Measurements from ENCODE around the gene GMDS.

Gene GMDS

DNA sequence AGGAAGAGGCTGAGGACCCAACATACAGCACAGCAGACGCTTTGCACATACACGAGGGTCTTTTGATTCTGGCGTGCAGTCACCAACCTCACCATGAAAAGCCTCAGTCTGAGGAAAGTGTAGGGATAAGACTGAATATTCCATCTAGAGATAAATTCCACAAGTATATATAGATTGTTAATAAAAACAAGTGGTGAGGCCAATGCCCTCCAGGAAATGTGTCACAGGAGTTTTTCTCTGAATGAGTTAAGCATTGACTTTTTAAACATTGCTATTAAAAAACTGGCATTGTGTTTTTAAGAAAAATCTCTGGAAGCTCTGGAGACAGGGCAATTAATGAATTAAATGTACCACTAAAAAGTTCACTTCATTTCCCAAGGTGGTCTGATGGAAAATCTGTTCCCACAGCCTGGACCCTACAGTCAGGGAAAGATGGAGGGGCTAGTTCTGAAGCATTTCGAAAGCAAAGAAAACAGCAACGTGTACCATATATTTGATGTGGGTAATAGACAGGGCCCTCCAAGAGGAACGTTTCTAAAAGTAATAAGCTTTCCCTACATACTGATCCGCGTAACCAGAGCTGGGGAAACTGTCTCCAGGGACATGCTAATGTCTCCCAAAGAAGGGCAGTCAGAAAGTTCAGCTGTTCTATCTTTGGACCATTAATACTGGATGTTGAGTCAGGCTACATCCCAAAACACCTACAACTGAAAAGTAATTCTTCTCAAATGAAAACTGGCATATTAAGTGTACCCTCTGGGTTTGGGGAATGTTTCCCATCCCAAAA, 334.6 kb downstream of the GMDS start:
- H3K36me3 Mint-ChIP-seq (ENCODE audit: low read depth), result peaks cover 12% of the 10 kb centered on the region
- no peaks in the 10 kb centered on the region for H3K4me1 Mint-ChIP-seq
- DNase-seq (no peak), ATAC-seq (no peak)
- no peaks in the 10 kb centered on the region for H3K27me3 Mint-ChIP-seq
- H3K4me3 Mint-ChIP-seq, result no peak overlapping the region
- no peak overlapping the region for H3K27ac Mint-ChIP-seq
- H3K9me3 Mint-ChIP-seq, result no peaks in the 10 kb centered on the region

DNA sequence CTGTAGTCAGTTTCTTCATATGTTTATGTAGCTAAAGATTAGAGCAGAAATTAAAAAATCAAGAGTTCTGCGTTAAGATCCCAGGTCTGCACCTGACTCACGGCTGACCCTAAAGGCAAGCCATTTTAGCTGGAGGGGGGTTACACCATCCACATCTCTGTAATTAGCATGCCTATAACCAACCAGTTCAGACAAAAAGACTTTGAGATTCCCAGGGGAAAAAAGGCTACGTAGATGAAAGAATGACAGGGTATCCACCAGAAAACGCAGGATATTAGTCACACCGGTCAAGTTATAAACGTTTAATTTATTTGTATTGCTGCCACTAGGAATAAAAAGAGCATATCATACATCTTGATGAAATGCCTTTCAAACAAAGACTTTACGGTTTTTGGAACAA, 336.6 kb downstream of the GMDS start:
- H3K27me3 Mint-ChIP-seq, result no peaks in the 10 kb centered on the region
- H3K27ac Mint-ChIP-seq, result no peak overlapping the region
- H3K36me3 Mint-ChIP-seq (ENCODE audit: low read depth), result peaks cover 11% of the 10 kb centered on the region
- no peaks in the 10 kb centered on the region for H3K4me1 Mint-ChIP-seq
- no peak overlapping the region for H3K4me3 Mint-ChIP-seq
- ATAC-seq, result no peak
- H3K9me3 Mint-ChIP-seq, result no peaks in the 10 kb centered on the region
- no peak for DNase-seq

DNA sequence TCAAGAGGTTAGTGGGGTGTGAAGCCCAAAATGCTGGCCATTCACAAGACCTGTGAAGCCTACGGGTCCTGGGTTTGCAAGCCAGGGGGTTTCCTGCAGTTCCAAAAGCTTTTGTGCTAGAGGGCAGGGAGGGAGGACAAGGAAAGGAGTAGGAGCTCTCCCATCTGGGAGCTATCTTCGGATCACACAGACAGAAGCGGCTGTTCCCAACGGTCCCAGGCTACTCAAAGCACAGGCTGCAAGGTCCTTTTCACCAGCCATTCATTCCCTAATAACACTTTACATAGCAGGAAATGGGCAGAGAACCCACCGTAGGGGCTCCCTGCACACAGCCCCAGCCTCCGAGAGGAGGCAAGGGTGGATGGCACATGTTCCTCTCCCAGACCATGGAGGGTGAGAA, 338.8 kb downstream of the GMDS start:
- ATAC-seq (no peak), DNase-seq (no peak)
- no peak overlapping the region for H3K27ac Mint-ChIP-seq
- H3K36me3 Mint-ChIP-seq (ENCODE audit: low read depth), result peaks cover 11% of the 10 kb centered on the region
- no peak overlapping the region for H3K4me3 Mint-ChIP-seq
- H3K27me3 Mint-ChIP-seq, result no peaks in the 10 kb centered on the region
- H3K4me1 Mint-ChIP-seq, result no peaks in the 10 kb centered on the region
- no peaks in the 10 kb centered on the region for H3K9me3 Mint-ChIP-seq

DNA sequence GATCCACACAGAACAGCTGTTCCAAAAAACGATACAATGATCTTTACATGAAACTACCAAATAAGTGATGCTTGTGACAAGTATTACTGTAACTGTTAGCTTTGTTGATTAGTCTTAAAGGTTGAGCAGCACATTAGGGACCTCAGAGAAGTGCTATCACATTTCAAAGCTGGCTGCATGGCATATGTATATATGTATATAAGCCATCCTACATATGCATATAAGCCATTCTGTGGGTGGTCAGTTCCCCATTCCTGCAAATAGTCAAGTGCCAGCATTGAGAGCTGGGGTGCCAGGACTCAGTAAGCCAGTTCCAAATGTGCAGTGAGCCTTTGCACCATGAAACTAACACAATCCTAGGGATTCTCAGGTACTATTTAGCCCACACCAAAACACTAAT, 339.4 kb downstream of the GMDS start:
- no peaks in the 10 kb centered on the region for H3K4me1 Mint-ChIP-seq
- no peaks in the 10 kb centered on the region for H3K9me3 Mint-ChIP-seq
- no peak overlapping the region for H3K27ac Mint-ChIP-seq
- H3K27me3 Mint-ChIP-seq, result no peaks in the 10 kb centered on the region
- peaks cover 11% of the 10 kb centered on the region for H3K36me3 Mint-ChIP-seq (ENCODE audit: low read depth)
- H3K4me3 Mint-ChIP-seq, result no peak overlapping the region
- ATAC-seq (no peak), DNase-seq (no peak)

DNA sequence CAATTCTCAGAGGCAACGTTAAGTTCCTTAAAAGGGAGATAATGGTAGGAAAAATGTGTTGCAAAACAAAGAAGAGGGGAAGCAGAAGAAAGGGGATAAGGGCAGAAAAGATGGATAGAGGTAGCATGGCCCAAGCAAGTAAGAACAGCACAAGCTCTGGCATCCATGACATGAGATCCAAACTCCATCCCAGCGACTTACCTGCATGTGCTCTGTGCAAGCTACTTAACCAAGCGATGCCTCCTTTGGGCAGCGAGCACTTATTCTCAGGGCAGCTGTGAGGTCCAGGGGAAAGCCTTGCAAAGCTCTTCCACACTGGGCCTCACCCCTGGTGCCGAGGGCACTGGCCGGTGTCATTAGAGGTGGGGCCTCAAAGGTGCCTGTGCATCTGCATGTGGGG, 340.5 kb downstream of the GMDS start:
- no peak for DNase-seq
- no peaks in the 10 kb centered on the region for H3K4me1 Mint-ChIP-seq
- no peak overlapping the region for H3K27ac Mint-ChIP-seq
- peaks cover 11% of the 10 kb centered on the region for H3K36me3 Mint-ChIP-seq (ENCODE audit: low read depth)
- H3K27me3 Mint-ChIP-seq, result no peaks in the 10 kb centered on the region
- no peaks in the 10 kb centered on the region for H3K9me3 Mint-ChIP-seq
- ATAC-seq, result no peak
- H3K4me3 Mint-ChIP-seq, result no peak overlapping the region

DNA sequence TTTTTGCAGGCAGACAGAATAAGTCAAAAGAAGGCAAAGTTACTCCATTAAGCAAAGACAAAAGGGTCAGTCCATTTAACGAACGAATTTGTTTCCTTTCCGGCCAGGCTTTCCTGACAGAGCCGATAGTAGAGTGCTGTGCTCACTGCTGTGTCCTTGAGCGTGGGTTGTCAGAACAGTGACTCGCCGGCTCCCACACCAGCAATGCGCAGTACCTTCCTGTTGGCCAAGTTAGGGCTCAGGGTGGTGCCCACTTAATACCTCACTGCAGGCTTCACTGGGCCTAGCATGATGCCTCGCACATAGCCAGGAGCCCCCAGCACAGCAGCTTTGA, 341.0 kb downstream of the GMDS start:
- H3K27ac Mint-ChIP-seq, result no peak overlapping the region
- no peaks in the 10 kb centered on the region for H3K4me1 Mint-ChIP-seq
- ATAC-seq (no peak), DNase-seq (no peak)
- no peaks in the 10 kb centered on the region for H3K27me3 Mint-ChIP-seq
- H3K9me3 Mint-ChIP-seq, result no peaks in the 10 kb centered on the region
- H3K36me3 Mint-ChIP-seq (ENCODE audit: low read depth), result peaks cover 9% of the 10 kb centered on the region
- no peak overlapping the region for H3K4me3 Mint-ChIP-seq

DNA sequence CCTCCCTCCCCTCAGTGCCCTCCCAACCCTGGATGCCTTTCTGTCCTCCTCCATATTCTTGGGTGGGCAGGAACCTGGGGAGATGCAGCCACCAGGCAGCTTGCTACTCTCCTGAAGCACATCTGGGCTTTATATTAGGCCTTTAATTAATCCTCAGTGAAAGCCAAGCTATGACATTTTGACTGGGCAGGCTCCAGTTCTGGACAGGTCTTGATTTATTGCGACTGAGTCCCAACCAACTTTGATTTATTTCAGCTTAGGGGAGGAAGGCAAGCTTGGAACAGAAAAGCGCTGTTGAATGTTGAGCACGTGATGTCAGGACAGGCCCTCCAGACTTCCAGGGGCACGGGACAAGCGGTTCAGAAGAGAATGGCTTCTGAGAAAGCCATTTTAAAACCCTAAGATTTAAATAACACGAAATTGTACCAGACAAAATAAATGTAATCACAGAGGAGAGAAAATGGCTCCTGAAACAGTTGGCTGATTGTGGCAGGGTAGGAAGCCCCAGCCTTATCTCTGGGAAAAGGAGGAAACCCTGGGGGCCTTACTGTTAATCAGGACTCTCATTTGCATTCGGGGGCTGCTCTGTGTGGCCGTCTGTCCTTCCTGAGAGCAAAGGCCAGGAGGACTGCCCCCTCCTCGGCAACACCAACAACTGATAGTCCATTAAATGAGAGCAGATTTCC, 341.5 kb downstream of the GMDS start:
- H3K9me3 Mint-ChIP-seq, result no peaks in the 10 kb centered on the region
- DNase-seq, result no peak
- H3K27ac Mint-ChIP-seq, result no peak overlapping the region

DNA sequence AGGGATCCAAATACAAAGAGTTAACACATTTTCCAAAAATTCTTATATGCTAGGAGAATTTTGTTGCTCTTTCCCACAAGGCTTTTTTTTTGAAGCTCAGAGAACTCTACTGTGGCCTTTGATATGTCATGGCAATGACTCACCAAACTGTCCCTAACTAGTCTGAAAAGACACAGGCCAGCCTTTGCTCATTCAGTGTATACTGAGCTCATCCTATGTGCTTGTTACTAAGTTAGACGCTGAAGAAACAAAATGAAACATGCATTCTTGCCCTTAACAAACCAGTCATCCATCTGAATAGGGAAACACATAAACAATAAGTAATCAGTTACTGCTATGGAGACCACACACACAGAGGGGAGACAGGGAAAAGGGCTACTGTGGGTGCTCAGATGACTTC, 343.8 kb downstream of the GMDS start:
- Mint-ChIP-seq H3K27me3 (no peaks in the 10 kb centered on the region), H3K36me3 (ENCODE audit: low read depth) (peaks cover 4% of the 10 kb centered on the region), H3K27ac (no peak overlapping the region), H3K4me1 (no peaks in the 10 kb centered on the region), H3K4me3 (no peak overlapping the region), H3K9me3 (no peaks in the 10 kb centered on the region)
- ATAC-seq, result peak; percentile 90
- no peak for DNase-seq

More for the DNA sequence above, 341.5 kb downstream of the GMDS start:
- no peaks in the 10 kb centered on the region for H3K27me3 Mint-ChIP-seq
- no peak for ATAC-seq
- no peak overlapping the region for H3K4me3 Mint-ChIP-seq
- no peaks in the 10 kb centered on the region for H3K4me1 Mint-ChIP-seq
- peaks cover 4% of the 10 kb centered on the region for H3K36me3 Mint-ChIP-seq (ENCODE audit: low read depth)

DNA sequence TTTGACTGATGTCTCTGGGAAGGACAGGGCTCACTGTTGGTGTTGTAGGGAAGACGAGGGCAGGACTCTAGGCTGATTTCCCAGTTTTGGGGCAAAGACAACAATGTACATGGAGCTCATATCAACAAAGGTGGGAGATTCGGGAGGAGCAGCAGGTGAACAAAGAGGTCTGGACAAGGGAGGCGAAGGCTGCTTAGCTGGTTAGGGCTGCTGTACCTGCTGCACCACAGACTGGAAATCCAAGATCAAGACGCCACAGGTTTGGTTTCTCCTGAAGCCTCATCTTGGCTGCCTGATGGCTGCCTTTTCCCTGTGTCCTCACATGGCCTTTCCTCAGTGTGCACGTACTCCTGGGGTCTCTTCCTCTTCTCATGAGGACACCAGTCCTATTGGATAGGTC, 348.5 kb downstream of the GMDS start:
- DNase-seq (no peak), ATAC-seq (no peak)
- H3K4me1 Mint-ChIP-seq, result no peaks in the 10 kb centered on the region
- H3K27me3 Mint-ChIP-seq, result no peaks in the 10 kb centered on the region
- no peak overlapping the region for H3K4me3 Mint-ChIP-seq
- H3K9me3 Mint-ChIP-seq, result no peaks in the 10 kb centered on the region
- H3K27ac Mint-ChIP-seq, result no peak overlapping the region
- peaks cover 12% of the 10 kb centered on the region for H3K36me3 Mint-ChIP-seq (ENCODE audit: low read depth)

DNA sequence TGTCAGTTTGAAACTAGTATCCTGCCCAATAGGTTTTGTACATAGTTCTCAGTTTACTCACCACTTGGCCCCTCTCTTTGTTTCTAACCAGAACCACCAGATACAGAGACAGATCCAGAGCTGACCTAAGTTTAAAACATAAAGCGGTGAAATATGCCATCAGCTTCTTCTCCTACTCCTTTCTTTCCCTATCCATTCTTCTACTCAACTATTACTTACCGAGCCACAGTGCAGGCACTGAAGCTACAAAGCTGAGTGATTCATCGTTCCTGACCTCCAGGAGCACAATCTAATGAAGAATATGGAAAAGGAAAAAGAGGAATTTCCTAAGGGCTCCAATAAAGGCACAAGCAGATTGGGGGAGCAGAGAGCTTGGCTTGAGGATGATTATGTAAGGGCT, 349.7 kb downstream of the GMDS start:
- peaks cover 4% of the 10 kb centered on the region for H3K9me3 Mint-ChIP-seq

DNA sequence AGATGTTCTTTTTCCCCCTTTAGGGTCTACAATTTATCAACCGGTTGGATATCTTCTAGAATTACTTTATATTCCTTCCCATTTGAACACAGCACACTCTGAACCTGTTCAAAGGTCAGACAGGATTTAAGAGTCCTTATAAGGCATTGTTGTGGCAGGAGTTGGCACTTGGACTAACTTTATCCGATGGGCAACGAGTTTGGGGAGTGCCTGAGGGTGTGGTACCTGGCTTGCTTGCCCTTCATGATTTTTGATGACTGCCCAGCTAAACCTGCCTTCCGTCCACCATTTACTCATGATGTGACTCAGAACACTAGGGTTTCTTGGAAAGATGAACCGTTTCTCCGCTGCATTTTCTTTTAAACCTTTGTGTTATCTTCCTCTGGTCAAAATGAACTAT, 350.5 kb downstream of the GMDS start:
- ATAC-seq, result no peak
- peaks cover 18% of the 10 kb centered on the region for H3K36me3 Mint-ChIP-seq (ENCODE audit: low read depth)
- no peaks in the 10 kb centered on the region for H3K27me3 Mint-ChIP-seq
- H3K4me1 Mint-ChIP-seq, result peaks cover 17% of the 10 kb centered on the region
- no peak overlapping the region for H3K4me3 Mint-ChIP-seq
- peaks cover 10% of the 10 kb centered on the region for H3K9me3 Mint-ChIP-seq
- no peak for DNase-seq
- no peak overlapping the region for H3K27ac Mint-ChIP-seq

More for the DNA sequence above, 349.7 kb downstream of the GMDS start:
- Mint-ChIP-seq H3K4me3 (no peak overlapping the region), H3K36me3 (ENCODE audit: low read depth) (peaks cover 12% of the 10 kb centered on the region), H3K27me3 (no peaks in the 10 kb centered on the region), H3K4me1 (peaks cover 9% of the 10 kb centered on the region), H3K27ac (no peak overlapping the region)
- ATAC-seq (no peak), DNase-seq (no peak)

DNA sequence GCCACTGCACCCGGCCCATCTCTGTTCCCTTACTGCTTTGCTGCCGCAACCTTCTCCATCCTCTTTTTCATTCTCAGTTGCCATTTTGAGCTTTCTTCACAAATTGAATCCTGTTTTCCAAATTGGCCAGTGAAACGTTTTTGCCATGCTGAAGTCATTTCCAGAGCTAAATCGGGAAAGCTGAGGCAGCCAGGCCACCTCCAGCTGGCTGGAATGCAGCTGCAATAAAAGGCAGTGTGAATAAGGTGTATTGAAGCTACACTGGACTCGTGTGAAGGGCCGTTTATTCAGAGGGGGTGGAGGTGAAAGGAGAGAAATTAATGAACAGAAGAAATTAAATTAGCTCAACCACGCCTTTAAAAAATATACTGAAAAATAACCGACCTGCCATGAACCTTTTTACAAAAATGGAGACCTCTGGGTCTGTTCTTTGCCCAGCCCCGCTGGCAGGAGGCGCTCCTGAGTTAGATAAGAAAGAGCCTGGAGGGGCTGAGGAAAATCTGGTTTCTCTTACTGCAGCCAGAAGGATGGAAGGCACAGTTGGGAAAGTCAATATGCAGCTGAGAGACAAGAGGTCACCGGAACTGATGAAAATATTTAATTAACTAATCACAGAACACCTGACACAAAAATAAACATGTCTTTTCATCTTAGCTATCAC, 351.8 kb downstream of the GMDS start:
- Mint-ChIP-seq H3K36me3 (ENCODE audit: low read depth) (peaks cover 21% of the 10 kb centered on the region), H3K9me3 (peaks cover 11% of the 10 kb centered on the region), H3K27me3 (no peaks in the 10 kb centered on the region), H3K4me1 (peaks cover 19% of the 10 kb centered on the region), H3K4me3 (no peak overlapping the region), H3K27ac (no peak overlapping the region)
- no peak for DNase-seq
- ATAC-seq, result no peak

DNA sequence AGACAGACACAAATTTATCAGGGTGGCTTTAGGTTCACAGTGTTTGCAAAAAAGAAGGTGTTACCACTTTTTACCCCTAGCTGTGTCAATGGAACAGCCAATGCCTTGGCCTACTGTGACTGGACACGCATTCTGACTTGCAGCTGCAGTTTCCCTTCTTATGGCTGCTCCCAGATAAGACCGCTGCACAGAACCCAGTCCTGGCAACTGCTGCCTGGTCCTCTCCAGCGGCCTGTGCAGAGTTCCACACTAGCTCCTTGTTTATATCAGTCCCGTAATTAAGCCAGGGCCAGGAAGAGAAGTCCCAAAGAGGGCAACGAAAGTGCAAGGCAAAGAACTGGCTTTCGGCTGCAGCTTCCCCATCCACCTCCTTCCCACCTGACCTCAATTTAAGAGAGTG, 352.7 kb downstream of the GMDS start:
- no peaks in the 10 kb centered on the region for H3K27me3 Mint-ChIP-seq
- H3K36me3 Mint-ChIP-seq (ENCODE audit: low read depth), result peaks cover 21% of the 10 kb centered on the region
- H3K9me3 Mint-ChIP-seq, result peaks cover 11% of the 10 kb centered on the region
- ATAC-seq, result no peak
- peaks cover 19% of the 10 kb centered on the region for H3K4me1 Mint-ChIP-seq
- no peak overlapping the region for H3K4me3 Mint-ChIP-seq
- no peak overlapping the region for H3K27ac Mint-ChIP-seq
- DNase-seq, result no peak

DNA sequence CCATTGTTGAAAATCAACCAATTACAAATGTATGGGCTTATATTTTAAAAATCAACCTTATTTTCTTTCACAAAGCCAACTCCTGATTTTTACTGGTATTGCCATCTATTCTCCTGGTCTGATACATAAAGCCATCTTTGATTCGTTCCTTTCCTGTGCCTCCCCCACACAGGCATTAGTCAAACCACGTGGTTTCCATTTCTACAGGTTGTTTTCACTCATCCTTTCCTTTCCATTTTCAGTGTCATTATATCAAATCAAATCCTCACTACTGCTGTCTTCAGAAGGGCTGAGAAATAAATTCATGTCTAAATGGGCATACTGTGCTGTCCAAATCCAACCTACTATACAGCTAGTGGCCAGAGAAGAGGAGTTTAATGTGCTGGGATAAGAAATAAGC, 354.4 kb downstream of the GMDS start:
- Mint-ChIP-seq H3K4me1 (peaks cover 19% of the 10 kb centered on the region), H3K27ac (peak overlapping the region; percentile 0), H3K9me3 (peaks cover 11% of the 10 kb centered on the region), H3K36me3 (ENCODE audit: low read depth) (peaks cover 13% of the 10 kb centered on the region), H3K27me3 (no peaks in the 10 kb centered on the region), H3K4me3 (no peak overlapping the region)
- no peak for DNase-seq
- peak; percentile 86 for ATAC-seq

DNA sequence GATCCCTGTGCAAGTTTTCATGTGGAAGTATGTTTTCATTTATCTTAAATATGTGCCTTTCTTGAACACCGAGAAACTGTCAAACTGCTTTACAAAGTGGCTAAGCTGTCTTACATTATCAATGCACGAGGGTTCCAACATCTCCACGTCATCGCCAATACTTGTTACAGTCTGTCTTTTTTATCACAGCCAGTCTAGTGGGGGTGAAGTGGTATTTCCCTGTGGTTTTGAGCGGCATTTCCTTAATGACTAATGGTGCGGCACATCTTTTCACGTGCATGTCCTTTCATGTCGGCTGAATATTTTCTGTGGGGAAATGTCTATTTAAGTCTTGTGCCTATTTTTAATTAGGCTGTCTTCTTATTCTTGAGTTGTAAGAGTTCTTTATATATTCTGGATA, 355.3 kb downstream of the GMDS start:
- Mint-ChIP-seq H3K27me3 (no peaks in the 10 kb centered on the region), H3K9me3 (peaks cover 11% of the 10 kb centered on the region), H3K4me1 (peaks cover 19% of the 10 kb centered on the region), H3K36me3 (ENCODE audit: low read depth) (peaks cover 13% of the 10 kb centered on the region), H3K4me3 (no peak overlapping the region), H3K27ac (no peak overlapping the region)
- ATAC-seq (peak; percentile 49), DNase-seq (peak; percentile 5)

Measured in activated naive CD8-positive, alpha-beta T cell treated with anti-CD3 and anti-CD28 coated beads, Interleukin-2, amount 50 U/mL, for 24 hours (primary cell).